HG03060 (cell line): ENCODE results near the gene VAV2.

Experiments used
- ATAC-seq: cut with Tn5 transposase; IDR thresholded peaks from one replicate; pipeline ENCODE4 v1.9.1; 2021; ENCODE audit warnings: low read depth, moderate number of reproducible peaks; ENCODE audit not compliant: unreplicated experiment

Gene VAV2

GRCh38 chr9:133943781-133944745 is 48.1 kb downstream of the VAV2 start:
- ATAC-seq: no peak

DNA sequence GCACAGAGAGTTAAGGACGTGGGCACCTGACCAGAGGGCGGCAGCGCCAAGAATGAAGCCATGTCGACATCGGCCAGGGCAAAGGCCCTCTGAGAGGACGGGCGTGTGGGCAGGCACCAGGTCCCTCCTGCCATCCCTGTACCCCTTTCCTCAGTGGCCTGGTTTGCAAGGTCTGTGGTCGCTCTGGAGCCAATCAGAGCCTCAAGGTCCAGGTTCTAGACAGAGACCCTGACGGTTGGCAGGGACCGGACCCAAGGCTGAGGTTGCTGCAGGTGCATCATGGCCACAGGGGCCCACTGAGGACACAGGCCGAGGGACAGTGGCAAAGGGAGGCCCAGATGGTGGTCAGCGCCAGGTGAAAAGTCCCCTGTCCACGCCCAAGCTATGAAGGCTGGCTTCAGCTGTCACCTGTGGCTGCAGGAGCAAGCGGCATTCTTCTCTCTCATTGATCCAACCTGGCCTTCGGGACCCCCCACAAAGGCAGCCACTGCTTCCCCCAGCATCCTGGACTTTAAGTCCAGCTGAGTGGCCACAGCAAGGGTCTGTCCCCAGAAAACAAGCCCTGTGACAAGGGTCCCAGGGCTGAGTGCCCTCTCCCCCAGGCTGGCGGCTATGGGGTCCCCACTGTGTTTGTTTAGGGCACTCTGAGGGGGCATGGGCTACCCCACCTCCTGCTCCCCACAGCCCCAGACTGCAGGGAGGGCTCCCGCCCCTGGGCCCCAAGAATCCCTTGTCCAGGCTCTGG is 48.9 kb downstream of the VAV2 start:
- ATAC-seq: no peak

GRCh38 chr9:133942206-133942975 is 49.7 kb downstream of the VAV2 start:
- ATAC-seq: no peak

DNA sequence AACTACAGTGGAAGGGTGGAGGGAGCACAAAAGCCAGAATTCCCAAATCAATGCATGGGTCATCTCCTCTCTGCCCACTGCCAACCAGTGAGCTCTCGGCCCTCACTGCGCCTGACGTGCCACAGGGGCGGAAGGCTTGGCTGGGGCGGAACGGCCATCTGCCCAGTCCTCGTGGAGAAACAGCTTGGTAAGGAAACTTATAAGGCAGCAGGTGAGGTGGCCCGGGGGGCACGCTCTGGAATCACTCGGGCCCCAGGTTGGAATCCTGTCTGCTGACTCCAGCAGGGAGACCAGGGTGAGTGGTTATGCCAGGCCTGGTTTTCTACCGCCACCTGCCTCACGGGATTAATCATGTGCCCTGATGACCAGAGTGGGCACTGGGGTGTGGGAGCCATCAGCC is 52.3 kb downstream of the VAV2 start:
- no peak for ATAC-seq

GRCh38 chr9:133939171-133939785 is 52.8 kb downstream of the VAV2 start:
- ATAC-seq: no peak

DNA sequence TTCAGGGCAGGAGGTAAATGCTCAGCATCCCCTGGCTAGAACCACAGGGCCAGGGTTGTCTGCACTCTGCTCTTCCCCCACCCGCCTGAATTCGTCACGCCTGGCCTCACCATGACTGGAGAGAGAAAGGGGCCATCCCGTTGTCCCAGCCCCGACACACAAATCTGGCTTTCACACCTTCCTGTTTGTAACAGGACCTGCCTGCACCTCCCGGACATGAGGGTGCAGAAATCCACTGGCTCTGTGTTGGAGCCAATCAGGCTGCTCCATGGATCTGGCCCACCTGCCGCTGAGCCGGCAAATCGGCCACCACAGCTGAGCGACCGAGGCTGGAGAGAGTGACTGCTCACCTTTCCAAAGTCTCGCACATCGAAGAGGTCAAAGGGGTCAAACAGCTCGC is 53.4 kb downstream of the VAV2 start:
- ATAC-seq: no peak

GRCh38 chr9:133938086-133938485 is 54.0 kb downstream of the VAV2 start:
- no peak for ATAC-seq

DNA sequence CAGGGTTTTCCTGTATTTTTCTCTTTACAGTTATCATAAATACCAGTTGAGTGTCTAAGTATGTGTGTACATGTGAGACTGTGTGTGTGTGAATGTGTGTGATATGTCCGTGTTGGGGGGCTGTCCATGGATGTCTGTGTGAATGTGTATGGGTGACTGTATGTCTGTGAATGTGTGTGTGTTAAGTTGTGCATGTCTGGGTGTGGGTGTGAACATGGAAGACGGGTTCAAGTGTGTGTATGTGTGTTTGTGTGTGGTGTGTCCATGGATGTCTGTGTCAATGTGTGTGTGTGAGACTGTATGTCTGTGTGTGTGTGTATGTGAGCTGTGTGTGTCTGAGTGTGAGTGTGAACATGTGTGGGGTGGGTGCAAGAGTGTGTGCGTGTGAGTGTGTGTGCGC is 55.0 kb downstream of the VAV2 start:
- no peak for ATAC-seq

DNA sequence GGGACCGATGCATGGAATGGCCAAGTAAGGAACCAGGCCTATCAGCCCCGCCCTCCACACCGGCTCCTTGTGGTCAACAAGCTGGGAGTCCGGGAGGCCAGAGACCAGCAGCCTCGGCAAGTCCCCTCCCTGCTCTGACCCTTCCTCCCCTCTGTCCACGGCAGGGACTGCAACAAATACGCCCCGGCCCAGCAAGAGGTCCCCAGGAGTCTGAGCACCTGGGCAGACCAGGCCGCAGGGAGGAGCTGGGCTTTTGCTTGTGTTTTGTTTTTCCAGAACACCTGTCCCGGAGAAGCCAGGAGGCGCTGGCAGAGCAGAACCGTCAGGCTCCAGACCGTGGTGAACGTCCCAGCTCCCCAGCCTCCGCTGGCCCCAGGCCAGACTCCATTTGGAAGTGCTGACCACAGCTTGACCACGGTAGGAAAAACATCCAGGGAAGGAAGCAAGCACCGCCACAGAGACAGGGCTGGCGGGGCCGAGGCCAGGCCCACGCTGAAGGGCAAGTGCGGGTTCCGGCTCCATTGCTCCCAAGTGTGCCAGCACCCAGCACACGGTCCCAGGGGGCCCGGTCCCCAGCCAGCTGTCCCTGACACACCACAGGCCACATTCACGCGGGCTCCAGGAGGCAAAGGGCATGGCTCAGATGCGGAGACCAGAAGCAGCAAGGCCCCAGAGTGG is 56.7 kb downstream of the VAV2 start:
- ATAC-seq: no peak

DNA sequence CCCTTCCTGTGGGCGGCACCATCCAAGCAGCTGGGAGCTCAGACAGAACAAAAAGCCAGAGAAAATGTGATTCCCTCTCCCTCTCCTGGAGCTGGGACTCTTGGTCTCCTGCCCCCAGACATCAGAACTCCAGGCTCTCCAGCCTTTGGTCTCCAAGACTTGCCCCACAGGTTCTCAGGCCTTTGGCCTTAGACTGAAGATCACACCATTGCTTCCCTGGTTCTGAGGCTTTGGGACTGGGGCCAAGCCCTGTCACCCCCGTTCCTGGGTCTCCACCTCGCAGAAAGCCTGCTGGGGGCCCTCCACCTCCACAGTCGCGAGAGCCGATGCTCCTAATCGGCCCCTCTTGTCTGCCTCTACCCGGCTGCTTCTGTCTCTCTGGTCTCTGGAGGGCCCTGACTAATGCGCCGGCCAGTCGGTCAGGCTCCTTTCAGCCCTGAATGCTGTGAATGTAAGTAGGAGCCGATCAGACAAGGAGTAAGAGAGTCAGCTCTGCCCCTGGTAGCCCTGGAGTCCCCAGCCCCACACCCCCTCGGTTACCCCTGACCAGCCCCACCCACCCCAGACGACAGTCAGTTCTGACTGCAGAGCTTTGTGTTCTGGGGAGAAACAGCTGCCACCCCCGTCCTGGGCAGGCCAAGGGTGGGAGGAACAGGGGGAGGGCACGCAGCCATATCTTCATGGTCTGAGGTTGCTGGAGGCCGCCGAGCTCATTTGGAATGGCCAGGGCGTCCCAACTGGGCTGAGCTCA is 57.5 kb downstream of the VAV2 start:
- ATAC-seq: no peak

DNA sequence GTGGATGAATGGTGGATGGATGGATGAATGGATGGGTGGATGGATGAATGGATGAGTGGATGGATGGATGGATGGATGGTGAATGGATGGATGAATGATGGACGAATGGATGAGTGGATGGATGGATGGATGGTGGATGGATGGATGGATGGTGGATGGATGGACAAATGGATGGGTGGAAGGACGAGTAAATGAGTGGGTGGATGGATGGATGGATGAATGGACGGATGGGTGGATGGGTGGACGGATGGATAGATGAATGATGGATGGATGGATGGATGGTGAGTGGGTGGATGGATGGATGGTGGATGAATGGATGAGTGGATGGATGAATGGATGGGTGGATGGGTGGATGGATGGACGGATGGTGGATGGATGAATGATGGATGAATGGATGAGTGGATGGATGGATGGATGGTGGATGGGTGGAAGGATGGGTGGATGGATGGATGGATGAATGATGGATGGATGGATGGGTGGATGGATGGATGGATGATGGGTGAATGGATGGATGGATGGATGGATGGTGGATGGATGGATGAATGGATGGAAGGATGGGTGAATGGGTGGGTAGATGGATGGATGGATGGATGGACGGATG is 58.6 kb downstream of the VAV2 start:
- ATAC-seq: no peak

- ATAC-seq: no peak
Observed at GRCh38 chr9:133932633-133933032, 59.5 kb downstream of the VAV2 start.

GRCh38 chr9:133932181-133932580 is 59.9 kb downstream of the VAV2 start:
- ATAC-seq: no peak

- ATAC-seq: no peak
Observed at GRCh38 chr9:133930682-133931485, 61.2 kb downstream of the VAV2 start.

- no peak for ATAC-seq
Observed at GRCh38 chr9:133930046-133930681, 62.0 kb downstream of the VAV2 start.

DNA sequence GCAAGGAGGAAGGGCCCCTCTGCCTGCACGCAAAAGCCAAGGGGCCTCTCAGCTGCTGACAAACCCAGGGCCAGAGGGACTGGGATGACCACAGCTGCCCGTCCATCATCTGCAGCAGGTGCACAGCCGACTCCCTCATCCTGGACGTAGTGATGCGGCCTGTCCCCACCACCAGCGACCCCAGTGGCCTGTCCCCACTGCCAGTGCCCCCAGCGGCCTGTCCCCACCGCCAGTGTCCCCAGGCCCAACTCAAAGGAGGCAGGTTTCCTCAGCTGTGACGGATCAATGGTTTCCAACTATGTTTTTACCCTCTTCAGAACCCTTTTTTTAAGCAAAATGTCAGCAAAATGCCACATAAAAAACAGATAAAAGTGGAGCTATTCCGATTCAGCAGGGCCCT is 62.5 kb downstream of the VAV2 start:
- ATAC-seq: no peak

DNA sequence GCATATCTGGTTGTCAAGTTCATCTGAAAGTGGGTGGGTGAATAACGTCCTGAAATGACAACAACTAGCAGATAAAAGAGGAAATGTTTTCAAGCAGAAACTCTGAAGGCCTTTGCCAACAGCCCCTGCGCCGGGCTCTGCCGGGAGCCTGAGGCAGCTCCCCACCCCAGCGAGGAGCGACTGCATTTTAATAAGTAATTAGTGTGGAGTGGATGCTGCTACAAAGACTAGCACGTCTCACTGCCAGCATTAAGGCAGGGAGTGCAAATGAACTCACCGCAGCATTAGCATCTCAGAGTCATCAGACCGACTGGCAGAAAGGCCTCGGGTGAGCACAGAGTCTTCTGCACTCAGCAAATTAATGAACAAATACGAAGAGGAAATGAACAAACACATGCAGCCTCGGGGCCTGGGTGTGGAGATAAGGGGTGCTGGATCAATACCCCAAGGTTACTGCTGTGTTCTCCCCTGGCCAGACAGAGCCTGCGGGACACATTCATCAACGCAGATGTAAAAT is 63.8 kb downstream of the VAV2 start:
- no peak for ATAC-seq
